Measurements from ENCODE around the gene MCCC2. TPM values are rescaled to one million over a fixed set of nuclear protein-coding genes. Genes with fewer than 3 reads are reported as not detected.

MCCC2 gene
- total and polyA plus RNA-seq, 12 donors: 24.0 to 135 (median 79.5) TPM

GRCh38 chr5:71705421-71705820 is 118.3 kb downstream of the MCCC2 start:
- H3K27me3 ChIP-seq: no peaks in the 10 kb centered on the region
- no peak overlapping the region for H3K4me3 ChIP-seq
- no peaks in the 10 kb centered on the region for H3K4me1 ChIP-seq (replicated peaks in 1 of 2)
- no peaks in the 10 kb centered on the region for H3K36me3 ChIP-seq (replicated peaks in 1 of 2)
- WGBS, 4 donors: 81 to 87% (median 85%) methylated on average over 5 of the region's 5 CpGs
- H3K9me3 ChIP-seq (replicated peaks in 1 of 3): no peaks in the 10 kb centered on the region
- intact Hi-C loops (cut with DNase I): no loop called here
- TF ChIP-seq POLR2A (IDR thresholded peaks at IDR 0.05): no peak
- no peak for TF ChIP-seq CTCF (IDR thresholded peaks at IDR 0.05)
- no peak for DNase-seq
- H3K27ac ChIP-seq: no peak overlapping the region

GRCh38 chr5:71706906-71707305 is 119.8 kb downstream of the MCCC2 start:
- no peak for DNase-seq
- no peaks in the 10 kb centered on the region for H3K36me3 ChIP-seq (replicated peaks in 1 of 2)
- intact Hi-C loops (cut with DNase I): no loop called here
- WGBS, 4 donors: 29 to 58% (median 49%) methylated on average over 2 to 3 of the region's 3 CpGs
- H3K9me3 ChIP-seq (replicated peaks in 1 of 3): no peaks in the 10 kb centered on the region
- H3K4me3 ChIP-seq: no peak overlapping the region
- TF ChIP-seq CTCF (IDR thresholded peaks at IDR 0.05): no peak
- H3K27me3 ChIP-seq: no peaks in the 10 kb centered on the region
- no peak overlapping the region for H3K27ac ChIP-seq
- H3K4me1 ChIP-seq (replicated peaks in 1 of 2): no peaks in the 10 kb centered on the region

Small RNAs within 50 kb of the gene (small RNA-seq; reads per million reads assigned to genes)
- 0 reads per million in 2 donors for gene HMGN1P12

Other genes with a start within 250 kb of the MCCC2 start
- 10 to 100 TPM in 8 of 9 donors, 1 to 10 TPM in 1; 8.7 to 37.2 (median 21.5) TPM for gene BDP1, start 131.7 kb upstream of the MCCC2 start, total RNA-seq
- 10 to 100 TPM in 2 of 3 donors, 1 to 10 TPM in 1; 6.1 to 17.4 (median 15.2) TPM for gene BDP1, start 131.7 kb upstream of the MCCC2 start, polyA plus RNA-seq
- gene CARTPT, start 131.9 kb downstream of the MCCC2 start, total RNA-seq: 10 to 100 TPM in 3 of 9 donors, 1 to 10 TPM in 3, under 1 TPM in 2, not detected in 1; 0.60 to 75.4 (median 6.1) TPM
- 100 to 1,000 TPM in 2 of 3 donors, 10 to 100 TPM in 1; 48.5 to 317 (median 241) TPM for gene CARTPT, start 131.9 kb downstream of the MCCC2 start, polyA plus RNA-seq